Measurements from ENCODE around the gene COTL1.

The COTL1 gene

GRCh38 chr16:84596801-84597527 lies 20.9 kb downstream of the COTL1 start:
- peaks cover 94% of the 10 kb centered on the region for H3K4me1 Mint-ChIP-seq
- peaks cover 38% of the 10 kb centered on the region for H3K36me3 Mint-ChIP-seq (ENCODE audit: insufficient read depth)
- H3K27ac Mint-ChIP-seq (ENCODE audit: low read depth): peak overlapping the region; percentile 97
- H3K9me3 Mint-ChIP-seq: peaks cover 5% of the 10 kb centered on the region
- no peaks in the 10 kb centered on the region for H3K27me3 Mint-ChIP-seq
- ATAC-seq (replicated peaks; ENCODE audit: extremely low read depth, poor library complexity, severe bottlenecking) (no peak), DNase-seq (ENCODE audit: low spot score in 2 of 2) (no peak)
- H3K4me3 Mint-ChIP-seq: peak overlapping the region; percentile 85

GRCh38 chr16:84596161-84596560 lies 21.7 kb downstream of the COTL1 start:
- peaks cover 5% of the 10 kb centered on the region for H3K9me3 Mint-ChIP-seq
- DNase-seq (ENCODE audit: low spot score in 2 of 2): no peak
- no peaks in the 10 kb centered on the region for H3K27me3 Mint-ChIP-seq
- H3K36me3 Mint-ChIP-seq (ENCODE audit: insufficient read depth): peaks cover 39% of the 10 kb centered on the region
- H3K27ac Mint-ChIP-seq (ENCODE audit: low read depth): peak overlapping the region; percentile 97
- peaks cover 86% of the 10 kb centered on the region for H3K4me1 Mint-ChIP-seq
- no peak for ATAC-seq (replicated peaks; ENCODE audit: extremely low read depth, poor library complexity, severe bottlenecking)
- peak overlapping the region; percentile 85 for H3K4me3 Mint-ChIP-seq

DNA sequence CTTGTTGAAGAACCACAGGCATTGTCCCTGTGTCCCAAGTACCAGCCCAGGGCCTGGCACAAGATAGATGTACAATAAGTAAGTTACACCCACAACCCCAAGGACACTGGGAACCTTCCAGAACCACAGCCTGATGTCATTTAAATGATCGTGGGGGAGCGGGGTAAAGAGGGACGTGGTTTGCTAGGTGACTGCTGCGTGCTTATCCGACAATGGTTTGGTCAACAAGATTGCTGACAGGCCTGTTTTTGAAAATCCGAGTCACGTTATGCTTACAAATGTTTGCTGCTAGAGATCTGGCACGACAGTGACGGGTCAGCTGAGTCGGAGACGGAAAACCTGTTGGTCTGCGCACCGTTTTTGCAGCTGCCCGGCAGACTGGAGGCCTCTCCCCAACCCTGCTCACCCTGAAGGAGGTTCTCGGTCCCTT lies 22.8 kb downstream of the COTL1 start:
- H3K27ac Mint-ChIP-seq (ENCODE audit: low read depth): peak overlapping the region; percentile 97
- no peak for ATAC-seq (replicated peaks; ENCODE audit: extremely low read depth, poor library complexity, severe bottlenecking)
- peaks cover 75% of the 10 kb centered on the region for H3K4me1 Mint-ChIP-seq
- H3K27me3 Mint-ChIP-seq: no peaks in the 10 kb centered on the region
- H3K36me3 Mint-ChIP-seq (ENCODE audit: insufficient read depth): peaks cover 40% of the 10 kb centered on the region
- H3K9me3 Mint-ChIP-seq: peaks cover 5% of the 10 kb centered on the region
- peak in 1 of 2 donors; percentile 35 for DNase-seq (ENCODE audit: low spot score in 2 of 2)
- H3K4me3 Mint-ChIP-seq: peak overlapping the region; percentile 85

- no peak for ATAC-seq (replicated peaks; ENCODE audit: extremely low read depth, poor library complexity, severe bottlenecking)
- Mint-ChIP-seq H3K36me3 (ENCODE audit: insufficient read depth) (peaks cover 38% of the 10 kb centered on the region), H3K9me3 (peaks cover 5% of the 10 kb centered on the region), H3K27me3 (no peaks in the 10 kb centered on the region), H3K4me1 (peaks cover 71% of the 10 kb centered on the region), H3K4me3 (peak overlapping the region; percentile 85), H3K27ac (ENCODE audit: low read depth) (peak overlapping the region; percentile 97)
- no peak for DNase-seq (ENCODE audit: low spot score in 2 of 2)
Measured at GRCh38 chr16:84594725-84595038, 23.2 kb downstream of the COTL1 start.

DNA sequence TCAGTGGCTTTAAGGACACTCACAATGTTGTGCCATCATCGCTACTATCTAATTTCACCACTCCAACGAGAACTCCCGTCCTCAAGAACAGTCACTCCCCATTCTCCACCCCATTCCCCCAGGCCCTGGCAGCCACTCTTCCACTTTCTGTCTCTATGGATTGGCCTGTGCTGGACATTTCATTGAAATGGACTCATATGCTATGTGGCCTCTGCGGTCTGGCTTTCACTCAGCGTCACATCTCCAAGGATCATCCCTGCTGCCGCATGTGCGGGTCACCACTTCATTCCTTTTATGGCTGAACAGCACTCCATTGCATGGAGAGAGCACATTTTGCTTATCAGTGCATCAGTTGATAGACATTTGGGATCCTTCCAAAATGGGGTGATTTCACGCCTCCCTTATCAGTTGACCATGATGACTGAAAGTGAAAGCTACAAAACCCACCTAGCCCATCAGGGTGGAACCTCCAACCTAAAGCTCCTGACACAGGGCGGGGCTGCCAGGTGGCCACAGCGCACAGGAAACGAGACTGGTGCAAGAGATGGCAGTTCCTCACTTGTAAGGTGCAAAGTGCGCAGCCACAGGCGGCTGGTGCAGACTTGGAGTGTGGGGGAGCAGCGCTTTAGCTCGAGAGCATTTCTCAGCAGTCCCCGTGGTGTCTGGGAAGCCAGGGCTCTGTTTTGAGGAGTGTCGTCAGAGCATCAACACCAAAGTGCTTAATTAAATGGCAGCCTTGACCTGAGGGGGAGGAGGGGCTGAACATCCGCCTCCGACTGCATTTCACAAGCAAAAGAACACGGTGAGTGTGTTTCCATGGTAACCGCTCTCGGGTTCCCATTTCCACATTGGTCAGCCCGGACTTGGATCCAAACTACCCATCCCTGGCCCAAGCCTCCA lies 23.8 kb downstream of the COTL1 start:
- peak overlapping the region; percentile 97 for H3K27ac Mint-ChIP-seq (ENCODE audit: low read depth)

DNA sequence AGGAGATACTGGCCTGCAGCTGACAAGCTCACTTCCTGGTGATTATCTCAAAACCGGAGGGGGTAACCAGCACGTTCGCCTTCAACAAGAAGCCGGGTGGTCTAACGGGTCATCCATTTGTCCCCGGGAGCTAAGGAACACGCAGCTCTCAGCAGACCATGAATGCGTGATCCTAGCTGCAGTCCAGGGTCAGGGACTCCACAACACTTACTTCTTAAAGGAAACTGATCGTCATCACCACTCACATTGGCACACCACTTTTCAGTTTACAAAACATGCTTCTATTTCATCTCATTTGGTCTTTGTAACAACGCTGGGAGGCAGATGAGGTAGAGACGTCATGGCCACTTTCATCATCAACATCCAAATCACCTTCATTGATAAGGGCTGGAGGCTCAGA lies 25.2 kb downstream of the COTL1 start:
- Mint-ChIP-seq H3K4me1 (peaks cover 56% of the 10 kb centered on the region), H3K36me3 (ENCODE audit: insufficient read depth) (peaks cover 50% of the 10 kb centered on the region), H3K27me3 (no peaks in the 10 kb centered on the region), H3K4me3 (peak overlapping the region; percentile 47), H3K27ac (ENCODE audit: low read depth) (peak overlapping the region; percentile 97), H3K9me3 (peaks cover 5% of the 10 kb centered on the region)
- ATAC-seq (replicated peaks; ENCODE audit: extremely low read depth, poor library complexity, severe bottlenecking): no peak
- no peak for DNase-seq (ENCODE audit: low spot score in 2 of 2)

More for the DNA sequence above, 23.8 kb downstream of the COTL1 start:
- Mint-ChIP-seq H3K4me3 (peak overlapping the region; percentile 85), H3K27me3 (no peaks in the 10 kb centered on the region), H3K4me1 (peaks cover 65% of the 10 kb centered on the region), H3K9me3 (peaks cover 5% of the 10 kb centered on the region), H3K36me3 (ENCODE audit: insufficient read depth) (peaks cover 40% of the 10 kb centered on the region)
- ATAC-seq (replicated peaks; ENCODE audit: extremely low read depth, poor library complexity, severe bottlenecking): peak; percentile 93
- DNase-seq (ENCODE audit: low spot score in 2 of 2): peak; percentile 76 to 95

- peaks cover 43% of the 10 kb centered on the region for H3K4me1 Mint-ChIP-seq
- DNase-seq (ENCODE audit: low spot score in 2 of 2) (no peak), ATAC-seq (replicated peaks; ENCODE audit: extremely low read depth, poor library complexity, severe bottlenecking) (no peak)
- no peaks in the 10 kb centered on the region for H3K27me3 Mint-ChIP-seq
- H3K27ac Mint-ChIP-seq (ENCODE audit: low read depth): no peak overlapping the region
- H3K4me3 Mint-ChIP-seq: no peak overlapping the region
- H3K36me3 Mint-ChIP-seq (ENCODE audit: insufficient read depth): peaks cover 54% of the 10 kb centered on the region
- peaks cover 5% of the 10 kb centered on the region for H3K9me3 Mint-ChIP-seq
Measured at GRCh38 chr16:84589975-84590719, 27.7 kb downstream of the COTL1 start.

- Mint-ChIP-seq H3K4me1 (peaks cover 41% of the 10 kb centered on the region), H3K27ac (ENCODE audit: low read depth) (no peak overlapping the region), H3K4me3 (no peak overlapping the region), H3K27me3 (no peaks in the 10 kb centered on the region), H3K9me3 (peaks cover 4% of the 10 kb centered on the region), H3K36me3 (ENCODE audit: insufficient read depth) (peaks cover 47% of the 10 kb centered on the region)
- ATAC-seq (replicated peaks; ENCODE audit: extremely low read depth, poor library complexity, severe bottlenecking): no peak
- no peak for DNase-seq (ENCODE audit: low spot score in 2 of 2)
Measured at GRCh38 chr16:84588991-84589390, 28.9 kb downstream of the COTL1 start.

- peaks cover 22% of the 10 kb centered on the region for H3K4me1 Mint-ChIP-seq
- no peaks in the 10 kb centered on the region for H3K27me3 Mint-ChIP-seq
- ATAC-seq (replicated peaks; ENCODE audit: extremely low read depth, poor library complexity, severe bottlenecking): no peak
- no peak for DNase-seq (ENCODE audit: low spot score in 2 of 2)
- H3K36me3 Mint-ChIP-seq (ENCODE audit: insufficient read depth): peaks cover 44% of the 10 kb centered on the region
- H3K27ac Mint-ChIP-seq (ENCODE audit: low read depth): no peak overlapping the region
- no peak overlapping the region for H3K4me3 Mint-ChIP-seq
- no peaks in the 10 kb centered on the region for H3K9me3 Mint-ChIP-seq
Measured at GRCh38 chr16:84585886-84586285, 32.0 kb downstream of the COTL1 start.

DNA sequence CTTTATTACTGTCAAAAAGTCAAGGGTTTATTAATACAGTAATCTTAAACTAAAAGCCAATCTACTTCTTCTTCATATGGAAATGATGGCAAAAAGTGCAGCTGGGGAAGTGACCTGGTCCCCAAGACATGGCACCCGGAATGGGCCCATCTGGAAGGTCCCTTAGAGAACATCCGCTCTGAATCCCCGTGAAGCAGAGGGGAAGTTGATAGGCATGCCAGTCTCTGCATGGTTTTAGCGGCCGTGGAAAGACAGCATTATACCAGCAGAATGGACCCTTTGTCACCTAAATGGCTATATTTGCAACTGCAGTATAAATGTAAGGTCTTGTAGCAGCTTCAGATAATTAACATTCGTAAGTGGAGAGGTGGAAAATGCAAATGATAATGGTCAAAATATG lies 32.4 kb downstream of the COTL1 start:
- Mint-ChIP-seq H3K36me3 (ENCODE audit: insufficient read depth) (peaks cover 41% of the 10 kb centered on the region), H3K27ac (ENCODE audit: low read depth) (no peak overlapping the region), H3K4me3 (no peak overlapping the region), H3K4me1 (peaks cover 26% of the 10 kb centered on the region), H3K9me3 (no peaks in the 10 kb centered on the region), H3K27me3 (no peaks in the 10 kb centered on the region)
- ATAC-seq (replicated peaks; ENCODE audit: extremely low read depth, poor library complexity, severe bottlenecking) (no peak), DNase-seq (ENCODE audit: low spot score in 2 of 2) (no peak)

DNA sequence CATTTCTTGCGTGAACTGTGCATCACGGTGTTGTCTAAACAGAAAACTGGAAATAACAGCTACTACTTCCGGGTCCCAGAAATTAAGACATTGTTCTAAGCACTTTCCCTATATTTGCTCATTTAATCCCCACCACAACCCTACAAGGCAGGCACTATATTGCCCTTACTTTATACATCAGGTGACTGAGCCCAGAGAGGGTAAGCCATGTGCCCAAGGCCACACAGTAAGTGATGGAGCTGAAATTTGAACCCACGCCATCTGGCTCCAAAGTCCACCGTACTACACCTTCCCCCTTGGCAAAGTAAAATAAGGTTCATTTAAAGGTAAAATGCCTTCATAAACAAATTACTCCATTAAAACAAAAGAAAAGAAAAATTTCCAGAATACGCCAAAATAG lies 33.2 kb downstream of the COTL1 start:
- peaks cover 32% of the 10 kb centered on the region for H3K4me1 Mint-ChIP-seq
- H3K36me3 Mint-ChIP-seq (ENCODE audit: insufficient read depth): peaks cover 39% of the 10 kb centered on the region
- H3K27ac Mint-ChIP-seq (ENCODE audit: low read depth): no peak overlapping the region

GRCh38 chr16:84583995-84584394 lies 33.9 kb downstream of the COTL1 start:
- Mint-ChIP-seq H3K4me3 (no peak overlapping the region), H3K27ac (ENCODE audit: low read depth) (no peak overlapping the region), H3K4me1 (peaks cover 37% of the 10 kb centered on the region), H3K9me3 (no peaks in the 10 kb centered on the region), H3K27me3 (no peaks in the 10 kb centered on the region), H3K36me3 (ENCODE audit: insufficient read depth) (peaks cover 34% of the 10 kb centered on the region)
- DNase-seq (ENCODE audit: low spot score in 2 of 2) (no peak), ATAC-seq (replicated peaks; ENCODE audit: extremely low read depth, poor library complexity, severe bottlenecking) (no peak)

More for the DNA sequence above, 33.2 kb downstream of the COTL1 start:
- Mint-ChIP-seq H3K4me3 (no peak overlapping the region), H3K27me3 (no peaks in the 10 kb centered on the region), H3K9me3 (no peaks in the 10 kb centered on the region)
- ATAC-seq (replicated peaks; ENCODE audit: extremely low read depth, poor library complexity, severe bottlenecking): no peak
- no peak for DNase-seq (ENCODE audit: low spot score in 2 of 2)

Measured in central memory CD8-positive, alpha-beta T cell (primary cell).